ENCODE data around the gene ARHGAP29.

- no peak for TF ChIP-seq CTCF (conservative IDR thresholded peaks at IDR 0.05 in 1 of 2, IDR thresholded peaks at IDR 0.05 in 1 of 2; ENCODE audit: low read depth in 1 of 2, low read length in 2 of 2)
- no peak for TF ChIP-seq EZH2 (IDR thresholded peaks at IDR 0.05; ENCODE audit: low read length, missing control alignments)
Measured at GRCh38 chr1:94283462-94283861, 46.1 kb upstream of the ARHGAP29 start.

Data from fibroblast of lung (primary cell).